ENCODE measurements around the gene SGK2. TPM values are rescaled to one million over a fixed set of nuclear protein-coding genes. Genes with fewer than 3 reads are reported as not detected.
A peak's percentile ranks its signal among the peaks of the same experiment; 100 is the strongest.

SGK2 gene
- total and polyA plus RNA-seq, 2 of the 13 experiments (the other 11 are each of a cell fraction or from before 2014, with no cell fraction given), result 6.2 to 29.4 TPM

- TF ChIP-seq, protein P1, sequence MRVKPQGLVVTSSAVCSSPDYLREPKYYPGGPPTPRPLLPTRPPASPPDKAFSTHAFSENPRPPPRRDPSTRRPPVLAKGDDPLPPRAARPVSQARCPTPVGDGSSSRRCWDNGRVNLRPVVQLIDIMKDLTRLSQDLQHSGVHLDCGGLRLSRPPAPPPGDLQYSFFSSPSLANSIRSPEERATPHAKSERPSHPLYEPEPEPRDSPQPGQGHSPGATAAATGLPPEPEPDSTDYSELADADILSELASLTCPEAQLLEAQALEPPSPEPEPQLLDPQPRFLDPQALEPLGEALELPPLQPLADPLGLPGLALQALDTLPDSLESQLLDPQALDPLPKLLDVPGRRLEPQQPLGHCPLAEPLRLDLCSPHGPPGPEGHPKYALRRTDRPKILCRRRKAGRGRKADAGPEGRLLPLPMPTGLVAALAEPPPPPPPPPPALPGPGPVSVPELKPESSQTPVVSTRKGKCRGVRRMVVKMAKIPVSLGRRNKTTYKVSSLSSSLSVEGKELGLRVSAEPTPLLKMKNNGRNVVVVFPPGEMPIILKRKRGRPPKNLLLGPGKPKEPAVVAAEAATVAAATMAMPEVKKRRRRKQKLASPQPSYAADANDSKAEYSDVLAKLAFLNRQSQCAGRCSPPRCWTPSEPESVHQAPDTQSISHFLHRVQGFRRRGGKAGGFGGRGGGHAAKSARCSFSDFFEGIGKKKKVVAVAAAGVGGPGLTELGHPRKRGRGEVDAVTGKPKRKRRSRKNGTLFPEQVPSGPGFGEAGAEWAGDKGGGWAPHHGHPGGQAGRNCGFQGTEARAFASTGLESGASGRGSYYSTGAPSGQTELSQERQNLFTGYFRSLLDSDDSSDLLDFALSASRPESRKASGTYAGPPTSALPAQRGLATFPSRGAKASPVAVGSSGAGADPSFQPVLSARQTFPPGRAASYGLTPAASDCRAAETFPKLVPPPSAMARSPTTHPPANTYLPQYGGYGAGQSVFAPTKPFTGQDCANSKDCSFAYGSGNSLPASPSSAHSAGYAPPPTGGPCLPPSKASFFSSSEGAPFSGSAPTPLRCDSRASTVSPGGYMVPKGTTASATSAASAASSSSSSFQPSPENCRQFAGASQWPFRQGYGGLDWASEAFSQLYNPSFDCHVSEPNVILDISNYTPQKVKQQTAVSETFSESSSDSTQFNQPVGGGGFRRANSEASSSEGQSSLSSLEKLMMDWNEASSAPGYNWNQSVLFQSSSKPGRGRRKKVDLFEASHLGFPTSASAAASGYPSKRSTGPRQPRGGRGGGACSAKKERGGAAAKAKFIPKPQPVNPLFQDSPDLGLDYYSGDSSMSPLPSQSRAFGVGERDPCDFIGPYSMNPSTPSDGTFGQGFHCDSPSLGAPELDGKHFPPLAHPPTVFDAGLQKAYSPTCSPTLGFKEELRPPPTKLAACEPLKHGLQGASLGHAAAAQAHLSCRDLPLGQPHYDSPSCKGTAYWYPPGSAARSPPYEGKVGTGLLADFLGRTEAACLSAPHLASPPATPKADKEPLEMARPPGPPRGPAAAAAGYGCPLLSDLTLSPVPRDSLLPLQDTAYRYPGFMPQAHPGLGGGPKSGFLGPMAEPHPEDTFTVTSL (CRISPR knock-in tag; IDR thresholded peaks at IDR 0.05; ENCODE audit: borderline replicate concordance), result no peak
- TF ChIP-seq ZNF780A (CRISPR knock-in tag; IDR thresholded peaks at IDR 0.05) (no peak), MTERF4 (CRISPR knock-in tag; IDR thresholded peaks at IDR 0.05) (no peak), ZNF367 (CRISPR knock-in tag; IDR thresholded peaks at IDR 0.05; ENCODE audit: borderline replicate concordance) (no peak), GTF3A (CRISPR knock-in tag; conservative IDR thresholded peaks at IDR 0.05) (no peak), DMAP1 (CRISPR knock-in tag; IDR thresholded peaks at IDR 0.05) (no peak; the same call in 1 of the 2 replicates), ZNF652 (CRISPR knock-in tag; IDR thresholded peaks at IDR 0.05; ENCODE audit: borderline replicate concordance, low read depth) (no peak), REPIN1 (CRISPR knock-in tag; IDR thresholded peaks at IDR 0.05; ENCODE audit: borderline replicate concordance, low read depth) (peak; percentile 14; the same call in 1 of the 2 replicates), JUN (CRISPR knock-in tag; IDR thresholded peaks at IDR 0.05) (no peak), RXRA (CRISPR knock-in tag; IDR thresholded peaks at IDR 0.05) (no peak), ZNF430 (CRISPR knock-in tag; IDR thresholded peaks at IDR 0.05) (0 out of 2 replicates have a peak, but pooled peaks have one; percentile 19), WIZ (CRISPR knock-in tag; IDR thresholded peaks at IDR 0.05) (no peak), LCORL (IDR thresholded peaks at IDR 0.05) (no peak), LCORL (CRISPR knock-in tag; IDR thresholded peaks at IDR 0.05) (peak; percentile 22; the same call in 1 of the 2 replicates), PAWR (CRISPR knock-in tag; IDR thresholded peaks at IDR 0.05; ENCODE audit: borderline replicate concordance) (0 out of 2 replicates have a peak, but pooled peaks have one; percentile 11)
- TF ChIP-seq, protein P2, sequence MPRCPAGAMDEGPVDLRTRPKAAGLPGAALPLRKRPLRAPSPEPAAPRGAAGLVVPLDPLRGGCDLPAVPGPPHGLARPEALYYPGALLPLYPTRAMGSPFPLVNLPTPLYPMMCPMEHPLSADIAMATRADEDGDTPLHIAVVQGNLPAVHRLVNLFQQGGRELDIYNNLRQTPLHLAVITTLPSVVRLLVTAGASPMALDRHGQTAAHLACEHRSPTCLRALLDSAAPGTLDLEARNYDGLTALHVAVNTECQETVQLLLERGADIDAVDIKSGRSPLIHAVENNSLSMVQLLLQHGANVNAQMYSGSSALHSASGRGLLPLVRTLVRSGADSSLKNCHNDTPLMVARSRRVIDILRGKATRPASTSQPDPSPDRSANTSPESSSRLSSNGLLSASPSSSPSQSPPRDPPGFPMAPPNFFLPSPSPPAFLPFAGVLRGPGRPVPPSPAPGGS (CRISPR knock-in tag; IDR thresholded peaks at IDR 0.05), result 0 out of 2 replicates have a peak, but pooled peaks have one; percentile 11
- TF ChIP-seq, protein P3, sequence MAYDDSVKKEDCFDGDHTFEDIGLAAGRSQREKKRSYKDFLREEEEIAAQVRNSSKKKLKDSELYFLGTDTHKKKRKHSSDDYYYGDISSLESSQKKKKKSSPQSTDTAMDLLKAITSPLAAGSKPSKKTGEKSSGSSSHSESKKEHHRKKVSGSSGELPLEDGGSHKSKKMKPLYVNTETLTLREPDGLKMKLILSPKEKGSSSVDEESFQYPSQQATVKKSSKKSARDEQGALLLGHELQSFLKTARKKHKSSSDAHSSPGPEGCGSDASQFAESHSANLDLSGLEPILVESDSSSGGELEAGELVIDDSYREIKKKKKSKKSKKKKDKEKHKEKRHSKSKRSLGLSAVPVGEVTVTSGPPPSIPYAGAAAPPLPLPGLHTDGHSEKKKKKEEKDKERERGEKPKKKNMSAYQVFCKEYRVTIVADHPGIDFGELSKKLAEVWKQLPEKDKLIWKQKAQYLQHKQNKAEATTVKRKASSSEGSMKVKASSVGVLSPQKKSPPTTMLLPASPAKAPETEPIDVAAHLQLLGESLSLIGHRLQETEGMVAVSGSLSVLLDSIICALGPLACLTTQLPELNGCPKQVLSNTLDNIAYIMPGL (CRISPR knock-in tag; IDR thresholded peaks at IDR 0.05; ENCODE audit: borderline replicate concordance in 1 of 2, low read depth in 1 of 2), result no peak
- TF ChIP-seq, protein P4, sequence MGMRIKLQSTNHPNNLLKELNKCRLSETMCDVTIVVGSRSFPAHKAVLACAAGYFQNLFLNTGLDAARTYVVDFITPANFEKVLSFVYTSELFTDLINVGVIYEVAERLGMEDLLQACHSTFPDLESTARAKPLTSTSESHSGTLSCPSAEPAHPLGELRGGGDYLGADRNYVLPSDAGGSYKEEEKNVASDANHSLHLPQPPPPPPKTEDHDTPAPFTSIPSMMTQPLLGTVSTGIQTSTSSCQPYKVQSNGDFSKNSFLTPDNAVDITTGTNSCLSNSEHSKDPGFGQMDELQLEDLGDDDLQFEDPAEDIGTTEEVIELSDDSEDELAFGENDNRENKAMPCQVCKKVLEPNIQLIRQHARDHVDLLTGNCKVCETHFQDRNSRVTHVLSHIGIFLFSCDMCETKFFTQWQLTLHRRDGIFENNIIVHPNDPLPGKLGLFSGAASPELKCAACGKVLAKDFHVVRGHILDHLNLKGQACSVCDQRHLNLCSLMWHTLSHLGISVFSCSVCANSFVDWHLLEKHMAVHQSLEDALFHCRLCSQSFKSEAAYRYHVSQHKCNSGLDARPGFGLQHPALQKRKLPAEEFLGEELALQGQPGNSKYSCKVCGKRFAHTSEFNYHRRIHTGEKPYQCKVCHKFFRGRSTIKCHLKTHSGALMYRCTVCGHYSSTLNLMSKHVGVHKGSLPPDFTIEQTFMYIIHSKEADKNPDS (CRISPR knock-in tag; IDR thresholded peaks at IDR 0.05), result no peak
These were observed 27.8 kb upstream of the SGK2 start (continued) for GRCh38 chr20:43531091-43531443.

Data from HepG2 (cell line).